GM23338 (cell line): Measurements from ENCODE around the gene MAN1C1.
"Not testable (repeated sequence)": the region's sequence is repeated elsewhere in the genome, so short reads cannot be mapped to it uniquely, and the experiment has no call there.

Experiments
- CREB1 ChIP-seq: fragments of 250-450 bp; sonication (Bioruptor Pico); IDR thresholded peaks from 2 replicates; pipeline ENCODE4 v1.5.0; 2020; ENCODE audit warnings: low read depth, mild to moderate bottlenecking, moderate library complexity
- EZH2 ChIP-seq: fragments of 200-600 bp; sonication (generic); IDR thresholded peaks from one replicate; pipeline ENCODE4 v1.8.0; 2017; ENCODE audit warnings: antibody characterized with exemption, mild to moderate bottlenecking, low read depth; ENCODE audit not compliant: unreplicated experiment
- EZH2phosphoT487 ChIP-seq: fragments of 200-600 bp; sonication (generic); IDR thresholded peaks from one replicate; pipeline ENCODE4 v1.8.1; 2018; ENCODE audit warnings: antibody characterized with exemption; ENCODE audit not compliant: unreplicated experiment
- JUNB ChIP-seq: IDR thresholded peaks from one replicate; pipeline ENCODE4 v1.6.1; 2016; ENCODE audit warnings: antibody characterized with exemption; ENCODE audit not compliant: unreplicated experiment
- POLR2AphosphoS5 ChIP-seq: IDR thresholded peaks from 2 replicates; pipeline ENCODE4 v1.6.1; 2016; ENCODE audit warnings: antibody characterized with exemption, low read depth
- TF ChIP-seq, protein P1 (sequence below), 2 experiments: fragments of 200-600 bp in 1 of 2; sonication (generic) in 1 of 2; conservative IDR thresholded peaks; 2 replicates each; pipeline versions ENCODE4 v1.5.1 to v1.6.1; 2016 to 2017; ENCODE audit warnings: antibody characterized with exemption in 2 of 2, low read depth in 2 of 2, mild to moderate bottlenecking in 2 of 2, moderate library complexity in 1 of 2
- TF ChIP-seq, protein P2 (sequence below): IDR thresholded peaks from one replicate; pipeline ENCODE4 v1.6.1; 2018; ENCODE audit warnings: antibody characterized with exemption; ENCODE audit not compliant: unreplicated experiment

DNA sequence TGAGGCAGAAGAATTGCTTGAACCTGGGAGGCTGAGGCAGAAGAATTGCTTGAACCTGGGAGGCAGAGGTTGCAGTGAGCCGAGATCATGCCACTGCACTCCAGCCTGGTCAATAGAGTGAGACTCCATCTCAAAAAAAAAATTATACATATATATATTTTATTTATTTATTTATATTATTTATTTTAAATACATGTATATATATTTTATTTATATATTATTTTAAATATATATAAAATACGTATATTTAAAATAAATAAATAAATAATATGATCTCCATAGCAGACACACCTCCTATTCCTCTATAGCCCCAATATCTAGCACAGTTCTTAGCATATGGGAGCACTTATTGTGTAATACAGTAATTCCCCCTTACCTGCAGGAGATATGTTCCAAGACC, 46.4 kb downstream of the MAN1C1 start:
- TF ChIP-seq, protein P1, sequence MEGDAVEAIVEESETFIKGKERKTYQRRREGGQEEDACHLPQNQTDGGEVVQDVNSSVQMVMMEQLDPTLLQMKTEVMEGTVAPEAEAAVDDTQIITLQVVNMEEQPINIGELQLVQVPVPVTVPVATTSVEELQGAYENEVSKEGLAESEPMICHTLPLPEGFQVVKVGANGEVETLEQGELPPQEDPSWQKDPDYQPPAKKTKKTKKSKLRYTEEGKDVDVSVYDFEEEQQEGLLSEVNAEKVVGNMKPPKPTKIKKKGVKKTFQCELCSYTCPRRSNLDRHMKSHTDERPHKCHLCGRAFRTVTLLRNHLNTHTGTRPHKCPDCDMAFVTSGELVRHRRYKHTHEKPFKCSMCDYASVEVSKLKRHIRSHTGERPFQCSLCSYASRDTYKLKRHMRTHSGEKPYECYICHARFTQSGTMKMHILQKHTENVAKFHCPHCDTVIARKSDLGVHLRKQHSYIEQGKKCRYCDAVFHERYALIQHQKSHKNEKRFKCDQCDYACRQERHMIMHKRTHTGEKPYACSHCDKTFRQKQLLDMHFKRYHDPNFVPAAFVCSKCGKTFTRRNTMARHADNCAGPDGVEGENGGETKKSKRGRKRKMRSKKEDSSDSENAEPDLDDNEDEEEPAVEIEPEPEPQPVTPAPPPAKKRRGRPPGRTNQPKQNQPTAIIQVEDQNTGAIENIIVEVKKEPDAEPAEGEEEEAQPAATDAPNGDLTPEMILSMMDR (conservative IDR thresholded peaks at IDR 0.05; ENCODE audit: low read depth in 2 of 2): not testable (repeated sequence)
- TF ChIP-seq POLR2AphosphoS5, EZH2, CREB1, JUNB, EZH2phosphoT487: not testable (repeated sequence)
- TF ChIP-seq, protein P2, sequence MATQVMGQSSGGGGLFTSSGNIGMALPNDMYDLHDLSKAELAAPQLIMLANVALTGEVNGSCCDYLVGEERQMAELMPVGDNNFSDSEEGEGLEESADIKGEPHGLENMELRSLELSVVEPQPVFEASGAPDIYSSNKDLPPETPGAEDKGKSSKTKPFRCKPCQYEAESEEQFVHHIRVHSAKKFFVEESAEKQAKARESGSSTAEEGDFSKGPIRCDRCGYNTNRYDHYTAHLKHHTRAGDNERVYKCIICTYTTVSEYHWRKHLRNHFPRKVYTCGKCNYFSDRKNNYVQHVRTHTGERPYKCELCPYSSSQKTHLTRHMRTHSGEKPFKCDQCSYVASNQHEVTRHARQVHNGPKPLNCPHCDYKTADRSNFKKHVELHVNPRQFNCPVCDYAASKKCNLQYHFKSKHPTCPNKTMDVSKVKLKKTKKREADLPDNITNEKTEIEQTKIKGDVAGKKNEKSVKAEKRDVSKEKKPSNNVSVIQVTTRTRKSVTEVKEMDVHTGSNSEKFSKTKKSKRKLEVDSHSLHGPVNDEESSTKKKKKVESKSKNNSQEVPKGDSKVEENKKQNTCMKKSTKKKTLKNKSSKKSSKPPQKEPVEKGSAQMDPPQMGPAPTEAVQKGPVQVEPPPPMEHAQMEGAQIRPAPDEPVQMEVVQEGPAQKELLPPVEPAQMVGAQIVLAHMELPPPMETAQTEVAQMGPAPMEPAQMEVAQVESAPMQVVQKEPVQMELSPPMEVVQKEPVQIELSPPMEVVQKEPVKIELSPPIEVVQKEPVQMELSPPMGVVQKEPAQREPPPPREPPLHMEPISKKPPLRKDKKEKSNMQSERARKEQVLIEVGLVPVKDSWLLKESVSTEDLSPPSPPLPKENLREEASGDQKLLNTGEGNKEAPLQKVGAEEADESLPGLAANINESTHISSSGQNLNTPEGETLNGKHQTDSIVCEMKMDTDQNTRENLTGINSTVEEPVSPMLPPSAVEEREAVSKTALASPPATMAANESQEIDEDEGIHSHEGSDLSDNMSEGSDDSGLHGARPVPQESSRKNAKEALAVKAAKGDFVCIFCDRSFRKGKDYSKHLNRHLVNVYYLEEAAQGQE: not testable (repeated sequence)
